ENCODE results near the gene ESR2. TPM values are rescaled to one million over a fixed set of nuclear protein-coding genes. Genes with fewer than 3 reads are reported as not detected.

Gene ESR2
- total and polyA plus RNA-seq, 4 donors = 0.01 to 0.28 (median 0.09) TPM

- no peak for DNase-seq (ENCODE audit: low spot score)
- H3K9me3 ChIP-seq (ENCODE audit: control insufficient read depth in 4 of 4, low read length in 3 of 4) = no peaks in the 10 kb centered on the region
- TF ChIP-seq ATF3 (IDR thresholded peaks at IDR 0.05) = no peak
- no peak for TF ChIP-seq HNF4A (conservative IDR thresholded peaks at IDR 0.05)
- no peak for TF ChIP-seq MAX (IDR thresholded peaks at IDR 0.05)
- TF ChIP-seq REST (IDR thresholded peaks at IDR 0.05) = no peak
- TF ChIP-seq RXRA (IDR thresholded peaks at IDR 0.05) = no peak
- TF ChIP-seq FOXA2 (IDR thresholded peaks at IDR 0.05) = no peak
- TF ChIP-seq NR2F2 (IDR thresholded peaks at IDR 0.05) = no peak
- no peak for TF ChIP-seq ZBTB33 (IDR thresholded peaks at IDR 0.05)
- no peak for TF ChIP-seq FOXA1 (IDR thresholded peaks at IDR 0.05)
- TF ChIP-seq EGR1 (IDR thresholded peaks at IDR 0.05; ENCODE audit: low read depth in 2 of 2) = no peak
- no peak for TF ChIP-seq TAF1 (conservative IDR thresholded peaks at IDR 0.05)
- no peak for TF ChIP-seq RAD21 (IDR thresholded peaks at IDR 0.05)
- no peak for TF ChIP-seq SP1 (IDR thresholded peaks at IDR 0.05)
- no peak for TF ChIP-seq CTCF (IDR thresholded peaks at IDR 0.05; ENCODE audit: low read depth, low read length, missing input control)
- no peak overlapping the region for H3K9ac ChIP-seq (ENCODE audit: low read depth in 1 of 2, low read length in 2 of 2)
- H3K4me1 ChIP-seq (ENCODE audit: control insufficient read depth in 4 of 4, insufficient read depth in 4 of 4, low read length in 3 of 4) = peaks cover 0 to 24% (median 9%) of the 10 kb centered on the region in 4 donors
- WGBS = 93% methylated on average over 1 of the region's 1 CpG
- no peak overlapping the region for H3K4me3 ChIP-seq (ENCODE audit: low read depth in 1 of 3, low read length in 3 of 3)
- H3K36me3 ChIP-seq (ENCODE audit: control insufficient read depth in 4 of 4, insufficient read depth in 3 of 4, low read depth in 1 of 4, low read length in 3 of 4) = no peaks in the 10 kb centered on the region
- no peaks in the 10 kb centered on the region for H3K27me3 ChIP-seq (ENCODE audit: control insufficient read depth in 4 of 4, insufficient read depth in 4 of 4, low read length in 3 of 4)
- H3K27ac ChIP-seq (ENCODE audit: low read depth in 1 of 2, low read length in 2 of 2) = peak overlapping the region; percentile 50 to 94
Measured at GRCh38 chr14:64110802-64111201, 183.4 kb downstream of the ESR2 start.

GRCh38 chr14:64109819-64110554 is 184.2 kb downstream of the ESR2 start:
- Histone ChIP-seq H3K27me3 (ENCODE audit: control insufficient read depth in 4 of 4, insufficient read depth in 4 of 4, low read length in 3 of 4) (no peaks in the 10 kb centered on the region), H3K9me3 (ENCODE audit: control insufficient read depth in 4 of 4, low read length in 3 of 4) (no peaks in the 10 kb centered on the region), H3K36me3 (ENCODE audit: control insufficient read depth in 4 of 4, insufficient read depth in 3 of 4, low read depth in 1 of 4, low read length in 3 of 4) (no peaks in the 10 kb centered on the region), H3K9ac (ENCODE audit: low read depth in 1 of 2, low read length in 2 of 2) (no peak overlapping the region), H3K4me3 (ENCODE audit: low read depth in 1 of 3, low read length in 3 of 3) (no peak overlapping the region), H3K4me1 (ENCODE audit: control insufficient read depth in 4 of 4, insufficient read depth in 4 of 4, low read length in 3 of 4) (peaks cover 0 to 24% (median 7%) of the 10 kb centered on the region in 4 donors), H3K27ac (ENCODE audit: low read depth in 1 of 2, low read length in 2 of 2) (peak overlapping the region; percentile 50 to 94)
- TF ChIP-seq RXRA (IDR thresholded peaks at IDR 0.05) (peak in 1 of 2 donors; percentile 61), REST (IDR thresholded peaks at IDR 0.05) (peak; percentile 57), EGR1 (IDR thresholded peaks at IDR 0.05; ENCODE audit: low read depth in 2 of 2) (no peak), FOXA2 (IDR thresholded peaks at IDR 0.05) (peak; percentile 23), HNF4G (IDR thresholded peaks at IDR 0.05) (no peak), HNF4A (conservative IDR thresholded peaks at IDR 0.05) (peak; percentile 7 to 33), ZBTB33 (IDR thresholded peaks at IDR 0.05) (peak; percentile 13), JUND (IDR thresholded peaks at IDR 0.05) (peak in 1 of 2 donors; percentile 79)
- DNase-seq (ENCODE audit: low spot score) = no peak
- 34% methylated on average over 1 of the region's 1 CpG for WGBS

All from liver (tissue), 9 donors.